HEK293T (cell line): ENCODE measurements around the gene NAP1L4.

Experiments
- CTCF ChIA-PET: fragments of 350-600 bp; formaldehyde crosslinking; extraction: SDS; loops from one replicate; lab custom pipeline; 2021; ENCODE audit warnings: antibody characterized with exemption, inconsistent platforms; lab: Yijun Ruan, JAX
- POLR2A ChIA-PET: fragments of 350-600 bp; formaldehyde crosslinking; extraction: SDS; loops from one replicate; lab custom pipeline; 2020; ENCODE audit warnings: antibody characterized with exemption, inconsistent platforms; lab: Yijun Ruan, JAX
- DNase-seq: peaks from one replicate; pipeline ENCODE4 v3.0.0; 2012; ENCODE audit warnings: mixed read lengths; ENCODE audit errors: extremely low spot score
- ARNT ChIP-seq: fragments of 450-650 bp; IDR thresholded peaks from 2 replicates; pipeline ENCODE4 v1.6.1; 2017; ENCODE audit warnings: mild to moderate bottlenecking
- BHLHE40 ChIP-seq: fragments of 450-650 bp; IDR thresholded peaks from 2 replicates; pipeline ENCODE4 v1.6.1; 2016; ENCODE audit warnings: mild to moderate bottlenecking, moderate library complexity, borderline replicate concordance
- CTBP1 ChIP-seq: fragments of 450-650 bp; IDR thresholded peaks from 2 replicates; pipeline ENCODE4 v1.6.1; 2016; ENCODE audit warnings: borderline replicate concordance
- ELF4 ChIP-seq: fragments of 450-650 bp; IDR thresholded peaks from 2 replicates; pipeline ENCODE4 v1.6.1; 2017; ENCODE audit warnings: antibody characterized with exemption
- FOXA1 ChIP-seq: fragments of 450-650 bp; IDR thresholded peaks from 2 replicates; pipeline ENCODE4 v1.6.1; 2016; ENCODE audit warnings: mild to moderate bottlenecking
- FOXK2 ChIP-seq: fragments of 450-650 bp; IDR thresholded peaks from 2 replicates; pipeline ENCODE4 v1.6.1; 2016; ENCODE audit warnings: mild to moderate bottlenecking
- FOXM1 ChIP-seq: fragments of 450-650 bp; IDR thresholded peaks from 2 replicates; pipeline ENCODE4 v1.6.1; 2017; ENCODE audit warnings: mild to moderate bottlenecking, borderline replicate concordance
- HDGF ChIP-seq: fragments of 450-650 bp; IDR thresholded peaks from 2 replicates; pipeline ENCODE4 v1.6.1; 2017; ENCODE audit warnings: antibody characterized with exemption, borderline replicate concordance
- L3MBTL2 ChIP-seq: fragments of 450-650 bp; conservative IDR thresholded peaks from 2 replicates; pipeline ENCODE4 v1.6.1; 2016; ENCODE audit warnings: mild to moderate bottlenecking
- LEF1 ChIP-seq: fragments of 450-650 bp; IDR thresholded peaks from 2 replicates; pipeline ENCODE4 v1.6.1; 2017; ENCODE audit warnings: mild to moderate bottlenecking, borderline replicate concordance
- NFRKB ChIP-seq: fragments of 450-650 bp; IDR thresholded peaks from 2 replicates; pipeline ENCODE4 v1.6.1; 2016; ENCODE audit warnings: mild to moderate bottlenecking, moderate library complexity
- PKNOX1 ChIP-seq: fragments of 450-650 bp; IDR thresholded peaks from 2 replicates; pipeline ENCODE4 v1.6.1; 2016
- SP1 ChIP-seq: fragments of 450-650 bp; IDR thresholded peaks from 2 replicates; pipeline ENCODE4 v1.6.1; 2017
- SUZ12 ChIP-seq: fragments of 450-650 bp; IDR thresholded peaks from 2 replicates; pipeline ENCODE4 v1.6.1; 2016; ENCODE audit warnings: mild to moderate bottlenecking
- TARDBP ChIP-seq: fragments of 450-650 bp; IDR thresholded peaks from 2 replicates; pipeline ENCODE4 v1.6.1; 2016
- ZNF384 ChIP-seq: fragments of 450-650 bp; IDR thresholded peaks from 2 replicates; pipeline ENCODE4 v1.6.1; 2016

Gene NAP1L4

DNA sequence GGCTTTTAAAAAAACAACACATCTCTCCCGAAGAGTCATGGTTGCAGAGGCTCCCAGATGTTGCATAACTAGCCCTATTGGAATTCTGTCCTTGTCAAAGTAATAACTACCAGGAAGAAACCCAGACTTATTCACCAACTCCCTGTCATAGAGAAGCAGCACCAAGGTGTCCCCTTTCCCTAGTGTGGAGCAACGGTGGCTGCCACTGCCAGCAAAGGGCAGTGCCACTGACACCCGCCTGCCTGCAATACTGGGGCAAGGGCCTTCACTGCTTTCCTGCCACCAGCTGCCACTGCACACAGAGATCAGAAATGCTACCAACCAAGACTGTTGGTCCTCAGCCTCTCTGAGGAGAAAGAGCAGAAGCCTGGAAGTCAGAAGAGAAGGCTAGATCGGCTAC, 27.3 kb downstream of the NAP1L4 start:
- POLR2A ChIA-PET = no interaction called here
- no peak for TF ChIP-seq FOXA1
- no peak for TF ChIP-seq ELF4
- no peak for TF ChIP-seq FOXK2
- TF ChIP-seq SUZ12 = no peak
- TF ChIP-seq L3MBTL2 = no peak
- TF ChIP-seq PKNOX1 = no peak
- no peak for TF ChIP-seq NFRKB
- no peak for TF ChIP-seq ARNT
- no peak for TF ChIP-seq TARDBP
- TF ChIP-seq CTBP1 = no peak
- TF ChIP-seq FOXM1 = no peak
- no peak for TF ChIP-seq SP1
- TF ChIP-seq HDGF = no peak
- TF ChIP-seq BHLHE40 = no peak
- no peak for TF ChIP-seq LEF1
- no peak for TF ChIP-seq ZNF384
- no peak for DNase-seq
- CTCF ChIA-PET = no interaction called here

DNA sequence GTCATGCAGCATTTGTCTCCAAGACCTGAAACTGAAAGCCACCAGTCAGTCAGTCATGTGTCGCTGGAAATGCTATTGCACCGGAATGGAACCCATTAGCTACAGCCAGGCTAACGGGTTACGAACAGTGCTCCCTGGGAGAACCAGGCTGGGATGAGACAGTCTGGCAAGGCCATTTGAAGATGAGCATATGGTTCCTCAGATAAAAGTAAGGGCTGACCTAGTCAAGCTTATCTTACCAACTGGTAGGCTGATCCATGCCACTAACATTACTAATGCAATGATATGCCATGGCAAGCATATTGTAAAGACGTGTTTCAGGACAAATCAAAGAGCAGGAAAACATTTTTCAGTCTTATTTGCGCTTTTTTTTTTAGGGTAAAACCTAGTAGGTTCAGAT, 28.4 kb downstream of the NAP1L4 start:
- POLR2A ChIA-PET = no interaction called here

DNA sequence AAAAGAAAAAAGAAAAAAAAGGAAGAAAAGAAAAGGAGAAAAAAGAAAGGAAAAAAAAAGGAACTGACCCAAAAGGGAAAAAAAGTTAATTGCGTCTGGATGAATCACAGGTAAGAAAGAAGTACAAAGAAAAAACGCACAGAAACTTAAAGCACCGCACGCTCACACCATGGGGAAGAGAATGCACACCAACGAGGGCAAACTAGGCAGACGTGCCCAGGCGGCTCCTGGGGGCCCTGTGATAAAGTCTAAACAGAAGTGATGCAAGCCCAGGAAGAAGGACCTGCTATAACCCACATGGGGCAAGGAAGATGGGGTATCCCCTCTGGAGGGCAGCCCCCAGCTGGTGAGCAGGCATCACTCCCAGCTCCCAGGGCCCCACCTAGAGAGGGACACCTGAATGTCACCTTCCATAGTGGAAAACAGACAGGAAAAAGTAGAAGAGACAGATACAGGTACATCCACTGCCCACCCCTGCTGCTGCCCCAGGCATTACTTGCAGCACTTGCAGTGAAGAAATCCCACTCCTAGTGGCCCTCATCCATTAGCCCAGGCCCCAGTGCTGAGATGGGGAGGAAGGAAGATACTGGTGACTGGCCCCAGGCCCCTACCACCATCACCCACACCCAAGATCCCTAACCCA, 28.9 kb downstream of the NAP1L4 start:
- no peak for TF ChIP-seq SUZ12
- TF ChIP-seq SP1 = no peak
- TF ChIP-seq ELF4 = no peak
- no peak for TF ChIP-seq HDGF
- TF ChIP-seq FOXK2 = no peak
- no peak for TF ChIP-seq PKNOX1
- no peak for TF ChIP-seq FOXA1
- no peak for TF ChIP-seq L3MBTL2
- no peak for TF ChIP-seq BHLHE40
- TF ChIP-seq TARDBP = no peak
- no peak for TF ChIP-seq LEF1
- no peak for TF ChIP-seq ZNF384
- no peak for TF ChIP-seq CTBP1
- TF ChIP-seq NFRKB = no peak
- TF ChIP-seq FOXM1 = no peak
- TF ChIP-seq ARNT = no peak
- ChIA-PET POLR2A (interaction anchor here (0.6 kb wide), 1 partner anchor 154 kb away, joined by 3 read pairs; no protein-coding TSS in a partner anchor), CTCF (no interaction called here)
- DNase-seq = no peak

More for the DNA sequence above, 28.4 kb downstream of the NAP1L4 start:
- TF ChIP-seq ZNF384 (no peak), NFRKB (no peak), TARDBP (no peak), CTBP1 (no peak), SUZ12 (no peak), FOXA1 (no peak), ELF4 (no peak), L3MBTL2 (no peak), FOXM1 (no peak), PKNOX1 (no peak)
- CTCF ChIA-PET = no interaction called here
- no peak for DNase-seq

- CTCF ChIA-PET = no interaction called here
- POLR2A ChIA-PET = interaction anchor here (1.2 kb wide), 1 partner anchor 31 kb away, joined by 4 read pairs; the partner anchor contains the start of gene NAP1L4
- DNase-seq = no peak
- TF ChIP-seq PKNOX1 (no peak), BHLHE40 (no peak)
Observed at GRCh38 chr11:2961080-2961479, 31.0 kb downstream of the NAP1L4 start.

- TF ChIP-seq SP1 (no peak), FOXA1 (no peak), L3MBTL2 (no peak), FOXM1 (no peak), CTBP1 (no peak), ZNF384 (no peak), HDGF (no peak), BHLHE40 (no peak), FOXK2 (no peak), PKNOX1 (no peak), ARNT (no peak), NFRKB (no peak), LEF1 (no peak), SUZ12 (no peak), TARDBP (no peak), ELF4 (no peak)
- ChIA-PET CTCF (no interaction called here), POLR2A (interaction anchor here (0.8 to 1.2 kb wide), 2 partner anchors 26 to 32 kb away, joined by 3 to 4 read pairs; partner anchors contain the start of gene NAP1L4)
- no peak for DNase-seq
Observed at GRCh38 chr11:2960139-2960538, 32.0 kb downstream of the NAP1L4 start.
